Tibial artery (tissue), 4 donors: ENCODE data around the gene RAB4A.

ENCODE experiments used
- DNase-seq, 2 donors: peaks; one replicate each; pipeline ENCODE4 v3.0.0-alpha.2; 2019
- H3K27ac ChIP-seq, 2 donors: fragments of 200-600 bp; sonication (generic) in 1 of 2; 1 replicate in 1 of 2; 2 replicates in 1 of 2; pipeline ENCODE4 v1.5.1; 2018 to 2019; ENCODE audit warnings: mild to moderate bottlenecking in 1 of 2
- H3K27me3 ChIP-seq, 2 donors: fragments of 200-600 bp; sonication (generic) in 1 of 2; one replicate each; pipeline versions ENCODE4 v1.5.1 to v1.6.0; 2016 to 2019
- H3K36me3 ChIP-seq, 3 donors: fragments of 200-600 bp; sonication (generic) in 2 of 3; one replicate each; pipeline ENCODE4 v1.5.1; 2016 to 2019; ENCODE audit warnings: mild to moderate bottlenecking in 2 of 3
- H3K4me1 ChIP-seq, 4 donors: fragments of 200-600 bp; sonication (generic) in 2 of 4; 1 replicate in 3 of 4; 2 replicates in 1 of 4; pipeline ENCODE4 v1.5.1; 2016 to 2019
- H3K4me3 ChIP-seq, 2 donors: fragments of 200-600 bp; sonication (generic) in 1 of 2; 1 replicate in 1 of 2; 2 replicates in 1 of 2; pipeline ENCODE4 v1.5.1; 2018 to 2019; ENCODE audit warnings: mild to moderate bottlenecking in 2 of 2
- H3K9me3 ChIP-seq, 3 donors: fragments of 200-600 bp; sonication (generic) in 1 of 3; one replicate each; pipeline ENCODE4 v1.5.1; 2016 to 2019
- CTCF ChIP-seq, 2 experiments: fragments of 200-600 bp in 1 of 2; fragments of 450-650 bp in 1 of 2; IDR thresholded peaks; one replicate each; pipeline ENCODE4 v1.5.1; 2017 to 2019; ENCODE audit warnings: antibody characterized with exemption in 2 of 2, mild to moderate bottlenecking in 1 of 2, moderate library complexity in 1 of 2
- intact Hi-C: fragments of 100-400 bp; cut with DNase I; formaldehyde crosslinking; loops from one replicate; pipeline ENCODE4 v1.15.0; 2023; ENCODE audit warnings: low total_unique reads

Gene RAB4A

GRCh38 chr1:229238231-229238630, 32.7 kb upstream of the RAB4A start:
- H3K9me3 ChIP-seq = no peaks in the 10 kb centered on the region
- no peak overlapping the region for H3K27ac ChIP-seq
- TF ChIP-seq CTCF (IDR thresholded peaks at IDR 0.05) = no peak
- intact Hi-C loops = no loop called here
- no peaks in the 10 kb centered on the region for H3K36me3 ChIP-seq
- peaks cover 0 to 3% of the 10 kb centered on the region in 2 donors for H3K27me3 ChIP-seq
- no peak overlapping the region for H3K4me3 ChIP-seq
- H3K4me1 ChIP-seq = no peaks in the 10 kb centered on the region
- DNase-seq = no peak

GRCh38 chr1:229238674-229239415, 32.1 kb upstream of the RAB4A start:
- Histone ChIP-seq H3K27ac (no peak overlapping the region), H3K4me1 (no peaks in the 10 kb centered on the region), H3K27me3 (peaks cover 0 to 3% of the 10 kb centered on the region in 2 donors), H3K4me3 (no peak overlapping the region), H3K36me3 (no peaks in the 10 kb centered on the region), H3K9me3 (peaks cover 0 to 6% (median 0%) of the 10 kb centered on the region in 3 donors)
- DNase-seq = no peak
- intact Hi-C loops = no loop called here
- TF ChIP-seq CTCF (IDR thresholded peaks at IDR 0.05) = no peak

- no peak for TF ChIP-seq CTCF (IDR thresholded peaks at IDR 0.05)
- Histone ChIP-seq H3K27ac (no peak overlapping the region), H3K4me1 (no peaks in the 10 kb centered on the region), H3K4me3 (no peak overlapping the region), H3K27me3 (no peaks in the 10 kb centered on the region), H3K36me3 (no peaks in the 10 kb centered on the region), H3K9me3 (peaks cover 0 to 13% (median 3%) of the 10 kb centered on the region in 3 donors)
- intact Hi-C loops = no loop called here
- DNase-seq = no peak
Measured at GRCh38 chr1:229240532-229240931, 30.4 kb upstream of the RAB4A start.

GRCh38 chr1:229241390-229241789, 29.5 kb upstream of the RAB4A start:
- H3K27ac ChIP-seq = no peak overlapping the region

GRCh38 chr1:229243638-229244037, 27.3 kb upstream of the RAB4A start:
- TF ChIP-seq CTCF (IDR thresholded peaks at IDR 0.05) = no peak
- Histone ChIP-seq H3K4me1 (no peaks in the 10 kb centered on the region), H3K27me3 (no peaks in the 10 kb centered on the region), H3K36me3 (no peaks in the 10 kb centered on the region), H3K27ac (no peak overlapping the region), H3K9me3 (peaks cover 0 to 13% (median 3%) of the 10 kb centered on the region in 3 donors), H3K4me3 (no peak overlapping the region)
- intact Hi-C loops = no loop called here
- no peak for DNase-seq

More at GRCh38 chr1:229241390-229241789, 29.5 kb upstream of the RAB4A start:
- Histone ChIP-seq H3K27me3 (no peaks in the 10 kb centered on the region), H3K9me3 (peaks cover 0 to 13% (median 3%) of the 10 kb centered on the region in 3 donors), H3K4me3 (no peak overlapping the region), H3K4me1 (no peaks in the 10 kb centered on the region), H3K36me3 (no peaks in the 10 kb centered on the region)
- no peak for TF ChIP-seq CTCF (IDR thresholded peaks at IDR 0.05)
- intact Hi-C loops = no loop called here
- no peak for DNase-seq
